ENCODE results near the gene RAB3C. TPM values are rescaled to one million over a fixed set of nuclear protein-coding genes. Genes with fewer than 3 reads are reported as not detected.

The RAB3C gene
- total RNA-seq, 6 donors from 2014 or later = 0.09 to 1.1 (median 0.87) TPM; not detected in 2

GRCh38 chr5:58886315-58887207 is 303.7 kb downstream of the RAB3C start:
- ATAC-seq (ENCODE audit: low FRiP score in 2 of 2) (peak; percentile 82 to 86), DNase-seq (peak; percentile 68 to 87)
- H3K9me3 ChIP-seq = no peaks in the 10 kb centered on the region
- no peaks in the 10 kb centered on the region for H3K36me3 ChIP-seq
- H3K27ac ChIP-seq = peak overlapping the region; percentile 70 to 84 (median 76)
- no peak overlapping the region for H3K4me3 ChIP-seq
- 38% methylated on average over 14 of the region's 14 CpGs for WGBS, 2 donors
- TF ChIP-seq EP300 (IDR thresholded peaks at IDR 0.05) (no peak), POLR2AphosphoS5 (IDR thresholded peaks at IDR 0.05) (no peak), CTCF (IDR thresholded peaks at IDR 0.05) (peak; percentile 65 to 84 (median 70)), POLR2A (IDR thresholded peaks at IDR 0.05) (no peak)
- no peaks in the 10 kb centered on the region for H3K27me3 ChIP-seq
- peaks cover 0 to 12% (median 8%) of the 10 kb centered on the region in 4 donors for H3K4me1 ChIP-seq

GRCh38 chr5:58887311-58887710 is 304.4 kb downstream of the RAB3C start:
- TF ChIP-seq CTCF (IDR thresholded peaks at IDR 0.05) (no peak), POLR2A (IDR thresholded peaks at IDR 0.05) (no peak), POLR2AphosphoS5 (IDR thresholded peaks at IDR 0.05) (no peak), EP300 (IDR thresholded peaks at IDR 0.05) (no peak)
- H3K27me3 ChIP-seq = no peaks in the 10 kb centered on the region
- no peaks in the 10 kb centered on the region for H3K36me3 ChIP-seq
- H3K4me1 ChIP-seq = peaks cover 0 to 14% (median 8%) of the 10 kb centered on the region in 4 donors
- ATAC-seq (ENCODE audit: low FRiP score in 2 of 2) = no peak
- WGBS, 2 donors = 88 to 90% methylated on average over 4 of the region's 4 CpGs
- no peak overlapping the region for H3K4me3 ChIP-seq
- peak overlapping the region; percentile 70 to 84 (median 76) for H3K27ac ChIP-seq
- DNase-seq = no peak
- no peaks in the 10 kb centered on the region for H3K9me3 ChIP-seq

GRCh38 chr5:58887721-58888409 is 305.0 kb downstream of the RAB3C start:
- no peaks in the 10 kb centered on the region for H3K36me3 ChIP-seq
- no peaks in the 10 kb centered on the region for H3K9me3 ChIP-seq
- DNase-seq = peak in 1 of 2 donors; percentile 28
- H3K27ac ChIP-seq = peak overlapping the region; percentile 70 to 84 (median 76)
- no peak overlapping the region for H3K4me3 ChIP-seq
- TF ChIP-seq CTCF (IDR thresholded peaks at IDR 0.05) (no peak), EP300 (IDR thresholded peaks at IDR 0.05) (peak in 1 of 4 donors; percentile 57), POLR2AphosphoS5 (IDR thresholded peaks at IDR 0.05) (peak; percentile 69 to 75)
- H3K27me3 ChIP-seq = no peaks in the 10 kb centered on the region
- peak; percentile 37 to 70 for ATAC-seq (ENCODE audit: low FRiP score in 2 of 2)
- 55 to 64% methylated on average over 6 to 7 of the region's 7 CpGs for WGBS, 2 donors
- peaks cover 0 to 14% (median 8%) of the 10 kb centered on the region in 4 donors for H3K4me1 ChIP-seq

GRCh38 chr5:58890265-58890664 is 307.4 kb downstream of the RAB3C start:
- ATAC-seq (ENCODE audit: low FRiP score in 2 of 2) = no peak
- Histone ChIP-seq H3K36me3 (no peaks in the 10 kb centered on the region), H3K27ac (peak overlapping the region; percentile 59 to 68 (median 63)), H3K4me3 (no peak overlapping the region), H3K9me3 (no peaks in the 10 kb centered on the region), H3K4me1 (peaks cover 0 to 14% (median 8%) of the 10 kb centered on the region in 4 donors), H3K27me3 (no peaks in the 10 kb centered on the region)
- no peak for TF ChIP-seq CTCF (IDR thresholded peaks at IDR 0.05)
- TF ChIP-seq POLR2AphosphoS5 (IDR thresholded peaks at IDR 0.05) = no peak
- no peak for TF ChIP-seq POLR2A (IDR thresholded peaks at IDR 0.05)
- no peak for TF ChIP-seq EP300 (IDR thresholded peaks at IDR 0.05)
- WGBS, 2 donors = 87 to 97% methylated on average over 9 to 12 of the region's 12 CpGs
- DNase-seq = no peak
